HepG2 (cell line): ENCODE data around the gene ERICH6.

ENCODE experiments used
- CTCF ChIP-seq: sonication (generic); formaldehyde crosslinking; IDR thresholded peaks from 2 replicates; pipeline ENCODE4 v1.5.0; 2020; ENCODE audit warnings: mild to moderate bottlenecking, missing genetic modification reagents, moderate library complexity
- EZH2 ChIP-seq: conservative IDR thresholded peaks from 2 replicates; pipeline ENCODE4 v1.6.1; 2012; ENCODE audit warnings: mild to moderate bottlenecking, low read depth, low read length, moderate library complexity
- GABPB1 ChIP-seq: IDR thresholded peaks from 2 replicates; pipeline ENCODE4 v1.6.1; 2016; ENCODE audit warnings: mild to moderate bottlenecking, missing genetic modification reagents, moderate library complexity, missing compliant biosample characterization
- PTBP1 ChIP-seq: fragments of 200-400 bp; formaldehyde crosslinking; IDR thresholded peaks from 2 replicates; pipeline ENCODE4 v1.6.1; 2018; ENCODE audit warnings: low read length, low read depth; ENCODE audit not compliant: poor library complexity, severe bottlenecking
- REPIN1 ChIP-seq: sonication (generic); formaldehyde crosslinking; IDR thresholded peaks from 2 replicates; pipeline ENCODE4 v1.8.0; 2022; ENCODE audit warnings: missing genetic modification reagents, low read depth, mild to moderate bottlenecking, borderline replicate concordance
- SP1 ChIP-seq, 2 experiments: fragments of 450-650 bp in 1 of 2; sonication (generic) in 1 of 2; formaldehyde crosslinking in 1 of 2; IDR thresholded peaks; 2 replicates each; pipeline versions ENCODE4 v1.4.0 to v1.6.1; 2016 to 2020; ENCODE audit warnings: missing genetic modification reagents in 1 of 2
- YY1 ChIP-seq: IDR thresholded peaks from 2 replicates; pipeline ENCODE4 v1.6.1; 2011; ENCODE audit warnings: low read length, low read depth, moderate library complexity, mild to moderate bottlenecking; ENCODE audit not compliant: insufficient read depth, insufficient replicate concordance
- ZNF33B ChIP-seq: sonication (generic); formaldehyde crosslinking; IDR thresholded peaks from 2 replicates; pipeline ENCODE4 v1.5.1; 2020; ENCODE audit warnings: mild to moderate bottlenecking, missing genetic modification reagents
- ZNF354B ChIP-seq: sonication (generic); formaldehyde crosslinking; IDR thresholded peaks from 2 replicates; pipeline ENCODE4 v1.8.0; 2022; ENCODE audit warnings: mild to moderate bottlenecking, missing genetic modification reagents
- ZNF501 ChIP-seq: sonication (generic); formaldehyde crosslinking; IDR thresholded peaks from 2 replicates; pipeline ENCODE4 v1.5.1; 2020; ENCODE audit warnings: mild to moderate bottlenecking, moderate library complexity, missing genetic modification reagents
- ZNF816 ChIP-seq: sonication (generic); formaldehyde crosslinking; IDR thresholded peaks from 2 replicates; pipeline ENCODE4 v1.8.0; 2022; ENCODE audit warnings: missing genetic modification reagents, mild to moderate bottlenecking, borderline replicate concordance

- TF ChIP-seq ZNF816 (CRISPR knock-in tag) (no peak), CTCF (CRISPR knock-in tag) (no peak), EZH2 (no peak), REPIN1 (no peak), ZNF501 (CRISPR knock-in tag) (no peak), PTBP1 (no peak), YY1 (no peak), GABPB1 (CRISPR knock-in tag) (no peak), SP1 (IDR thresholded peaks at IDR 0.05) (no peak), SP1 (CRISPR knock-in tag; IDR thresholded peaks at IDR 0.05) (no peak), ZNF33B (CRISPR knock-in tag) (no peak), ZNF354B (CRISPR knock-in tag) (no peak)
Observed at GRCh38 chr3:150682824-150683223, 20.9 kb downstream of the ERICH6 start.
